SK-N-SH (cell line): Measurements from ENCODE around the gene CAMKMT. TPM values are rescaled to one million over a fixed set of nuclear protein-coding genes. Genes with fewer than 3 reads are reported as not detected.

ENCODE experiments used
- CTCF ChIA-PET: fragments of 300-600, 350-600 bp; formaldehyde crosslinking; extraction: SDS; loops from one replicate; lab custom pipeline; 2021; lab: Yijun Ruan, JAX
- POLR2A ChIA-PET: fragments of 350-600 bp; sonication (Branson Sonifier 250); formaldehyde crosslinking; extraction: SDS; loops from one replicate; lab custom pipeline; 2020; ENCODE audit warnings: antibody characterized with exemption, inconsistent platforms; lab: Yijun Ruan, JAX
- DNase-seq: peaks from one replicate; pipeline ENCODE4 v3.0.0; 2012
- H2AFZ ChIP-seq: fragments of 200-600 bp; sonication (generic); 2 replicates; pipeline ENCODE4 v1.8.1; 2016; ENCODE audit warnings: antibody characterized with exemption, mild to moderate bottlenecking, low read depth
- H3F3A ChIP-seq: fragments of 200-600 bp; sonication (generic); replicated peaks from 2 replicates; pipeline ENCODE3; 2016; ENCODE audit warnings: antibody characterized with exemption, mild to moderate bottlenecking; ENCODE audit not compliant: insufficient read depth
- H3K27ac ChIP-seq, 2 experiments: fragments of 200-500 bp in 1 of 2; fragments of 200-600 bp in 1 of 2; sonication (Bioruptor generic) in 1 of 2; sonication (generic), shearing (Covaris generic) in 1 of 2; 2 replicates each; pipeline versions ENCODE4 v1.5.1 to v1.6.1; 2014 to 2016; ENCODE audit warnings: low read depth in 2 of 2, inconsistent platforms in 1 of 2, low read length in 1 of 2, mild to moderate bottlenecking in 1 of 2, mixed read lengths in 1 of 2
- H3K27me3 ChIP-seq: fragments of 200-600 bp; sonication (generic), shearing (Covaris generic); 2 replicates; pipeline ENCODE4 v1.6.1; 2016; ENCODE audit warnings: mixed run types; ENCODE audit not compliant: insufficient read depth
- H3K36me3 ChIP-seq, 2 experiments: fragments of 200-500 bp in 1 of 2; fragments of 200-600 bp in 1 of 2; sonication (Bioruptor generic) in 1 of 2; sonication (generic) in 1 of 2; replicated peaks in 1 of 2; 2 replicates each; pipeline versions ENCODE3 to v1.5.1; 2014 to 2016; ENCODE audit warnings: low read length in 1 of 2, mild to moderate bottlenecking in 1 of 2; ENCODE audit not compliant: insufficient read depth in 2 of 2, control insufficient read depth in 1 of 2
- H3K4me1 ChIP-seq, 2 experiments: fragments of 200-500 bp in 1 of 2; fragments of 200-600 bp in 1 of 2; sonication (Bioruptor generic) in 1 of 2; sonication (generic), shearing (Covaris generic) in 1 of 2; 2 replicates each; pipeline versions ENCODE4 v1.5.1 to v1.6.1; 2014 to 2016; ENCODE audit warnings: low read depth in 1 of 2, low read length in 1 of 2, mixed run types in 1 of 2; ENCODE audit not compliant: insufficient read depth in 2 of 2, control insufficient read depth in 1 of 2
- H3K4me2 ChIP-seq: fragments of 200-600 bp; sonication (generic), shearing (Covaris generic); 2 replicates; pipeline ENCODE4 v1.6.1; 2017; ENCODE audit warnings: mixed run types
- H3K4me3 ChIP-seq, 2 experiments: fragments of 200-500 bp in 1 of 2; fragments of 200-600 bp in 1 of 2; sonication (Bioruptor generic) in 1 of 2; sonication (generic), shearing (Covaris generic) in 1 of 2; 2 replicates each; pipeline versions ENCODE4 v1.5.1 to v1.8.1; 2014 to 2016; ENCODE audit warnings: low read depth in 2 of 2, inconsistent platforms in 1 of 2, low read length in 1 of 2, mild to moderate bottlenecking in 1 of 2, mixed read lengths in 1 of 2, moderate library complexity in 1 of 2
- H3K79me2 ChIP-seq: fragments of 200-600 bp; sonication (generic); 2 replicates; pipeline ENCODE4 v1.8.1; 2017; ENCODE audit warnings: mild to moderate bottlenecking; ENCODE audit not compliant: insufficient read depth
- H3K9ac ChIP-seq: fragments of 200-600 bp; sonication (generic); 2 replicates; pipeline ENCODE4 v1.6.1; 2017; ENCODE audit warnings: mixed run types
- H3K9me2 ChIP-seq: fragments of 200-600 bp; sonication (generic); 2 replicates; pipeline ENCODE4 v1.6.1; 2017; ENCODE audit warnings: mixed run types
- H3K9me3 ChIP-seq: fragments of 200-600 bp; sonication (generic); 2 replicates; pipeline ENCODE4 v1.6.1; 2017; ENCODE audit warnings: mixed run types, mild to moderate bottlenecking, moderate library complexity
- H4K20me1 ChIP-seq: fragments of 200-600 bp; sonication (generic); 2 replicates; pipeline ENCODE4 v1.6.1; 2017; ENCODE audit warnings: mild to moderate bottlenecking, mixed run types; ENCODE audit not compliant: insufficient read depth
- CTCF ChIP-seq: fragments of 200-600 bp; sonication (generic); IDR thresholded peaks from 2 replicates; pipeline ENCODE4 v1.6.1; 2017; ENCODE audit warnings: antibody characterized with exemption, mild to moderate bottlenecking, moderate library complexity
- EZH2phosphoT487 ChIP-seq: fragments of 200-600 bp; sonication (generic); IDR thresholded peaks from 2 replicates; pipeline ENCODE4 v1.6.1; 2017; ENCODE audit warnings: low read depth, mixed run types, mild to moderate bottlenecking, antibody characterized with exemption, moderate library complexity, borderline replicate concordance
- FOSL2 ChIP-seq: IDR thresholded peaks from 2 replicates; pipeline ENCODE4 v1.4.0; 2012; ENCODE audit warnings: low read depth, mild to moderate bottlenecking, moderate library complexity, borderline replicate concordance
- FOXM1 ChIP-seq: IDR thresholded peaks from 2 replicates; pipeline ENCODE4 v1.4.0; 2012; ENCODE audit warnings: low read depth, mild to moderate bottlenecking
- JUND ChIP-seq: IDR thresholded peaks from 2 replicates; pipeline ENCODE4 v1.4.0; 2012
- MAX ChIP-seq: IDR thresholded peaks from 2 replicates; pipeline ENCODE4 v1.4.0; 2012; ENCODE audit warnings: low read depth
- POLR2AphosphoS5 ChIP-seq: IDR thresholded peaks from 2 replicates; pipeline ENCODE4 v1.6.1; 2012; ENCODE audit warnings: low read depth, low read length
- RAD21 ChIP-seq: IDR thresholded peaks from 2 replicates; pipeline ENCODE4 v1.6.1; 2012; ENCODE audit warnings: mild to moderate bottlenecking, low read length
- RCOR1 ChIP-seq: fragments of 150-350 bp; IDR thresholded peaks from 2 replicates; pipeline ENCODE4 v1.6.1; 2017; ENCODE audit warnings: antibody characterized with exemption, low read length
- SIN3A ChIP-seq: IDR thresholded peaks from 2 replicates; pipeline ENCODE4 v1.6.1; 2012; ENCODE audit warnings: low read depth, mild to moderate bottlenecking, low read length, moderate library complexity, borderline replicate concordance
- SMC3 ChIP-seq: IDR thresholded peaks from 2 replicates; pipeline ENCODE4 v1.6.1; 2012; ENCODE audit warnings: low read depth, low read length, improper control_type of control experiment
- TAF1 ChIP-seq: IDR thresholded peaks from 2 replicates; pipeline ENCODE4 v1.6.1; 2012; ENCODE audit warnings: low read depth, mild to moderate bottlenecking, low read length, moderate library complexity, borderline replicate concordance
- TCF12 ChIP-seq: IDR thresholded peaks from 2 replicates; pipeline ENCODE4 v1.4.0; 2012
- TEAD4 ChIP-seq: IDR thresholded peaks from 2 replicates; pipeline ENCODE4 v1.4.0; 2012; ENCODE audit warnings: mild to moderate bottlenecking, borderline replicate concordance; ENCODE audit not compliant: insufficient read depth
- USF1 ChIP-seq: IDR thresholded peaks from 2 replicates; pipeline ENCODE4 v1.4.0; 2012; ENCODE audit warnings: low read depth, borderline replicate concordance
- WGBS: methylation state at CpG from one replicate; pipeline ENCODE4 v1.1.6; 2017; ENCODE audit warnings: low lambda C conversion rate; 5-methylcytosine and 5-hydroxymethylcytosine counted together
- polyA plus RNA-seq, 3 experiments: library from polyadenylated mRNA; depleted of rRNA; stranded (reverse); fragments of >200 nt; gene quantifications; 2 replicates each; pipeline ENCODE4 v1.2.3, GENCODE V29; 2012
- TF ChIP-seq, protein P1 (sequence below): IDR thresholded peaks from 2 replicates; pipeline ENCODE4; 2012
- TF ChIP-seq, protein P2 (sequence below): IDR thresholded peaks from 2 replicates; pipeline ENCODE4 v1.6.1; 2012; ENCODE audit warnings: mild to moderate bottlenecking, low read depth, low read length, moderate library complexity

The CAMKMT gene
- polyA plus RNA-seq, 1 of the 3 experiments (the other 2 are of a cell fraction) = 5.9 TPM

GRCh38 chr2:44545005-44545404 is 183.3 kb downstream of the CAMKMT start:
- H3K4me1 ChIP-seq = peaks cover 23 to 62% of the 10 kb centered on the region in 2 experiments
- no peaks in the 10 kb centered on the region for H3K79me2 ChIP-seq
- no peak overlapping the region for H3K4me3 ChIP-seq
- DNase-seq = no peak
- H4K20me1 ChIP-seq = no peaks in the 10 kb centered on the region
- no peaks in the 10 kb centered on the region for H3K36me3 ChIP-seq
- H3K4me2 ChIP-seq = no peak overlapping the region
- no peaks in the 10 kb centered on the region for H3K9me3 ChIP-seq
- CTCF ChIA-PET = interaction anchor here (0.6 to 11.1 kb wide), 10 partner anchors 16 to 501 kb away, joined by 3 to 133 read pairs (median 6); partner anchors contain the start of genes CAMKMT and PREPL
- POLR2A ChIA-PET = interaction anchor here (1.1 to 1.6 kb wide), 2 partner anchors 136 to 392 kb away, joined by 3 to 4 read pairs; no protein-coding TSS in a partner anchor
- TF ChIP-seq JUND (no peak), TCF12 (no peak), CTCF (no peak), POLR2AphosphoS5 (no peak), RAD21 (no peak), EZH2phosphoT487 (no peak), RCOR1 (no peak), MAX (no peak), USF1 (no peak), FOSL2 (no peak), SMC3 (no peak), TEAD4 (no peak), SIN3A (no peak), FOXM1 (no peak), TAF1 (no peak)
- TF ChIP-seq, protein P1, sequence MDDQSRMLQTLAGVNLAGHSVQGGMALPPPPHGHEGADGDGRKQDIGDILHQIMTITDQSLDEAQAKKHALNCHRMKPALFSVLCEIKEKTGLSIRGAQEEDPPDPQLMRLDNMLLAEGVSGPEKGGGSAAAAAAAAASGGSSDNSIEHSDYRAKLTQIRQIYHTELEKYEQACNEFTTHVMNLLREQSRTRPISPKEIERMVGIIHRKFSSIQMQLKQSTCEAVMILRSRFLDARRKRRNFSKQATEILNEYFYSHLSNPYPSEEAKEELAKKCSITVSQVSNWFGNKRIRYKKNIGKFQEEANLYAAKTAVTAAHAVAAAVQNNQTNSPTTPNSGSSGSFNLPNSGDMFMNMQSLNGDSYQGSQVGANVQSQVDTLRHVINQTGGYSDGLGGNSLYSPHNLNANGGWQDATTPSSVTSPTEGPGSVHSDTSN = no peak
- TF ChIP-seq, protein P2, sequence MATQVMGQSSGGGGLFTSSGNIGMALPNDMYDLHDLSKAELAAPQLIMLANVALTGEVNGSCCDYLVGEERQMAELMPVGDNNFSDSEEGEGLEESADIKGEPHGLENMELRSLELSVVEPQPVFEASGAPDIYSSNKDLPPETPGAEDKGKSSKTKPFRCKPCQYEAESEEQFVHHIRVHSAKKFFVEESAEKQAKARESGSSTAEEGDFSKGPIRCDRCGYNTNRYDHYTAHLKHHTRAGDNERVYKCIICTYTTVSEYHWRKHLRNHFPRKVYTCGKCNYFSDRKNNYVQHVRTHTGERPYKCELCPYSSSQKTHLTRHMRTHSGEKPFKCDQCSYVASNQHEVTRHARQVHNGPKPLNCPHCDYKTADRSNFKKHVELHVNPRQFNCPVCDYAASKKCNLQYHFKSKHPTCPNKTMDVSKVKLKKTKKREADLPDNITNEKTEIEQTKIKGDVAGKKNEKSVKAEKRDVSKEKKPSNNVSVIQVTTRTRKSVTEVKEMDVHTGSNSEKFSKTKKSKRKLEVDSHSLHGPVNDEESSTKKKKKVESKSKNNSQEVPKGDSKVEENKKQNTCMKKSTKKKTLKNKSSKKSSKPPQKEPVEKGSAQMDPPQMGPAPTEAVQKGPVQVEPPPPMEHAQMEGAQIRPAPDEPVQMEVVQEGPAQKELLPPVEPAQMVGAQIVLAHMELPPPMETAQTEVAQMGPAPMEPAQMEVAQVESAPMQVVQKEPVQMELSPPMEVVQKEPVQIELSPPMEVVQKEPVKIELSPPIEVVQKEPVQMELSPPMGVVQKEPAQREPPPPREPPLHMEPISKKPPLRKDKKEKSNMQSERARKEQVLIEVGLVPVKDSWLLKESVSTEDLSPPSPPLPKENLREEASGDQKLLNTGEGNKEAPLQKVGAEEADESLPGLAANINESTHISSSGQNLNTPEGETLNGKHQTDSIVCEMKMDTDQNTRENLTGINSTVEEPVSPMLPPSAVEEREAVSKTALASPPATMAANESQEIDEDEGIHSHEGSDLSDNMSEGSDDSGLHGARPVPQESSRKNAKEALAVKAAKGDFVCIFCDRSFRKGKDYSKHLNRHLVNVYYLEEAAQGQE = no peak
- TF ChIP-seq, all 33 proteins: peak for 0
- Histone ChIP-seq H3K27me3 (no peaks in the 10 kb centered on the region), H3K27ac (peak overlapping the region in 1 of 2 experiments; percentile 79; a peak in 1 of 4 replicates), H3K9me2 (no peaks in the 10 kb centered on the region), H2AFZ (no peak overlapping the region), H3F3A (peaks cover 19% of the 10 kb centered on the region), H3K9ac (no peak overlapping the region)
- WGBS = 96% methylated on average over 2 of the region's 2 CpGs
